Right kidney (tissue), 1 donor: ENCODE data around the gene PARD6G.
"Not testable (repeated sequence)": the region's sequence is repeated elsewhere in the genome, so short reads cannot be mapped to it uniquely, and the experiment has no call there.

Experiments used
- DNase-seq: peaks from one replicate; pipeline ENCODE4 v3.0.0-alpha.2; 2016

PARD6G gene

DNA sequence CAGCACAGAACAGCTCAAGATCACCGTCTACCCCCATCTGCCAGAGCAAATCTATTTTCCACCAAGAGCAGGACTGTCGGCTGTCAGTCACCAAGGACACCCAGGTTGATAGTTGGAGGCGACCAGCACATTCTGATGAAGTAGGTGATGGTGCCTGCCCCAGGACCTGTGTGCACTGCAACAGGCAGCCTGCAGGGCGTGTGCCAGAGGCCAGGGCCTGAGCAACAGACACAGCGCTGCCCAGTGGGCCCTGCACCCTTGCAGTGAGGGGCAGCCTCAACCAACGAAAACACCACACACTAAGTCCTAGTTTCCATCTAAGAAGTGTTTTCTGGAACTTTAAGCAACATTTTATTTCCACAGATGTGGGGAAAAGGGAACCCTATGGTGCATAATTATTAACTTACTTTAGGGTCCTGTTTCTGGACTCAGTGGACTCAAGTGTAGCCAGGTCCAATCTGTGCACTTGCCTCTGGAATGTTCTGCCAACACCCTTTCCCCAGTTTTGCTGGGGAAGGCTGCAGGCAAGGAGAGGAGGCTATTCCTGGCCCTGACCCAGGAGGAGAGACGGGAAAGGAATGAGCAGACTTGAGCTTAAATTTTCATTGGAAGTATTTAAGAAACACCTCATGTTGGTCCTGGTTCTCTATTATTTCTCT is 76.8 kb downstream of the PARD6G start:
- DNase-seq, result no peak

DNA sequence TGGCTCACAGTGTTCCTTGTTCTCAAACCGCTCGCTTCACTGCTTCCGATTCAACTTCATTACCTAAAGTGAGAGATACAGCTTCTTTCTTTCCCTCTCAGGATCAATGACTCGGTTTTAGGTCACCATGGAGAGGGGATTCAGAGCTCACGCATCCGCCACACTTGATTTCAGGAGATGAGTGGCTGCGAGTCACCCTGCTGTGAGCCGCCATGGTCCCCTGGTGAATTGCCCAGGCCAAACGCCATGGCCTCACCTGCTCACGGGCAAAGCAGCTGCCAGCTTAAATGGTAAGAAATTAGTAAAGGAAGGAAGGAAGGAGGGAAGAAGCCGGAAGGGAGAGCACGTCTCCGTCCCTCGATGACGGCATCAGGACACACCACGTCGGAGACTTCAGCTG is 77.7 kb downstream of the PARD6G start:
- DNase-seq, result no peak

GRCh38 chr18:80168982-80169381 is 78.3 kb downstream of the PARD6G start:
- DNase-seq, result no peak

- DNase-seq, result no peak
These were observed 79.0 kb downstream of the PARD6G start for GRCh38 chr18:80168346-80168745.

DNA sequence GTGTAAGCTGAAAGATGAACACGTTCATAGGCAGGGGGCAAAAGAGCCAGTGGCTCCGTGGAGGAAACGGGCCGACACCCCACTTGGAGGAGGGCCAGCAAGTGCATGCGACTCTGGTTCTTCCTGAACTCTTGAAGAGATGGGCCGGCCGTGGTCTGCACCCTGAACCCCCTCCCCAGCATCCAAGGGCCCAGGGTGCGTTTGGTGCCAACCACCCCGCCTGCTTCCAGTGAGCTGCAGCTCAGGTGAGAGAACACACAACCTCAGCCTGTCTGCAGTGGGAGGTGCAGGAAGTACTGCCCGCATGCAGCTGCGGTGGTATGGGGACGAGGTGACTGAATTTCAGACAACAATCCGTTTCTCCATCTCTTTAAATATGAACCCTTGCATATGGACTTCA is 79.4 kb downstream of the PARD6G start:
- no peak for DNase-seq

DNA sequence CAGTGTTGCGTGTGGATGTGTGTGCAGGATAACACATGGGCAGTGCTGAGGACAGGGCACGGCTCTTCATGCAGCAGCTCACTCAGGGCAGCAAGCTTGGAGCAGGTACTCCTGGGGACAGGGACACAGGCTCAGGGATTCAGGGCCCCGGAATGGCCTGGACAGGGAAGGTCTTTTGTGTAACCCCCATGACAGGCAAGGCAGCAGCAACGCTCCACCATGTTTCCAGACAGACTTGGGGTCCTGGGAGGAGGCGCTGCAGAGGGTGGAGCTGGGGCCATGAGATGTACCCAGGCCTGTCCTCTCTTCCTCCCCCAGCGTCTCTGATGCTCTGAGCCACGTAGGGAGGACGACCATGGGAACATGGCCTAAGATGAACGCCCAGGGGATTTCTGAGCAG is 80.0 kb downstream of the PARD6G start:
- DNase-seq, result no peak

DNA sequence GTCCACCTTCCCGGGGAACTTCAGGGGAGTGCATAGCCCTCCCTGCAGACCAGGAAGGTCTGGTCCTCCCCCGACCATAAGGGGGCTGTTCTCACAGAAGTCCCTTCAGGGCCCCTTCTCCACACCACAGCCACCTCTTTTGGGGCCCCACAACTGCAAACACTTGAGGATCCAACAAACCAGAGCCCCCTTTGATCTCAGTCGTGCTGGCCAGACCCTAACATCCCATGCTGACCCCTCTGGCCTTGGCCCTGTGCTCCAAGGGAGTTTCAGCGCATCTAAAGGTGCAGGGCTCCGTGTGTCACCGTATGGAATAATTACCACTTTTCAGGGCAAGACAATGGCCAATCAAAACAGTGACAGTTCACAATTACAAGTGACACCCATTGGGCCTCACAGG is 80.6 kb downstream of the PARD6G start:
- no peak for DNase-seq

GRCh38 chr18:80166240-80166639 is 81.1 kb downstream of the PARD6G start:
- no peak for DNase-seq

- DNase-seq, result not testable (repeated sequence)
These were observed 82.5 kb downstream of the PARD6G start for GRCh38 chr18:80164727-80165355.

GRCh38 chr18:80163183-80163582 is 84.1 kb downstream of the PARD6G start:
- DNase-seq, result no peak

DNA sequence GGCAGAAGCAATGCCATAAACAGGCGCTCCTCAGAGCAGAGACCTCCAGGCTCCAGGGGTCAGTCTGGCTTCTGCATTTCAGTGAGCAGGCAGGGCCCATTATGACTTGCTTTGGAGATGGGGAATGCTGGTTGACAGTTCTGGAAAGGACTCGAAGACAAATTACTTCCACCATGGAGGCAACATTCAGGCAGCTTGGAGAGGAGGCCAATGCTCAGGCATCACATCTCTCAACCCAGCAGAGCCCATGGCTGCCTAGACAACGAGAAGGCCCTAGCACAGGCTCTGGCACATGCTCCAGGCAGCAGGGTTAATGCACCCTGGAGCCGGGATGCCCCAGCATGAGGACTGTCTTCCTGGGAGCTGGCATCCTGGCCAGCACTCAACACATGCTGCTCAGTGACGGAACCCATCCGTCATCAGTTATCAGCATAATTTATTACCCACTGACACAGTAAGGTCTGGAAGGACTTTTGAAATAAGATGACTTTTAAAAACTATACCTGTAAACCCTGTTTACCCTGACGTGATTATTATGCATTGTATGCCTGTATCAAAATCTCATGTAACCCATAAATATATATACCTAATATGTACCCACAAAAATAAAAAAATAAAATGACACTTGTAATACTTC is 85.4 kb downstream of the PARD6G start:
- no peak for DNase-seq

DNA sequence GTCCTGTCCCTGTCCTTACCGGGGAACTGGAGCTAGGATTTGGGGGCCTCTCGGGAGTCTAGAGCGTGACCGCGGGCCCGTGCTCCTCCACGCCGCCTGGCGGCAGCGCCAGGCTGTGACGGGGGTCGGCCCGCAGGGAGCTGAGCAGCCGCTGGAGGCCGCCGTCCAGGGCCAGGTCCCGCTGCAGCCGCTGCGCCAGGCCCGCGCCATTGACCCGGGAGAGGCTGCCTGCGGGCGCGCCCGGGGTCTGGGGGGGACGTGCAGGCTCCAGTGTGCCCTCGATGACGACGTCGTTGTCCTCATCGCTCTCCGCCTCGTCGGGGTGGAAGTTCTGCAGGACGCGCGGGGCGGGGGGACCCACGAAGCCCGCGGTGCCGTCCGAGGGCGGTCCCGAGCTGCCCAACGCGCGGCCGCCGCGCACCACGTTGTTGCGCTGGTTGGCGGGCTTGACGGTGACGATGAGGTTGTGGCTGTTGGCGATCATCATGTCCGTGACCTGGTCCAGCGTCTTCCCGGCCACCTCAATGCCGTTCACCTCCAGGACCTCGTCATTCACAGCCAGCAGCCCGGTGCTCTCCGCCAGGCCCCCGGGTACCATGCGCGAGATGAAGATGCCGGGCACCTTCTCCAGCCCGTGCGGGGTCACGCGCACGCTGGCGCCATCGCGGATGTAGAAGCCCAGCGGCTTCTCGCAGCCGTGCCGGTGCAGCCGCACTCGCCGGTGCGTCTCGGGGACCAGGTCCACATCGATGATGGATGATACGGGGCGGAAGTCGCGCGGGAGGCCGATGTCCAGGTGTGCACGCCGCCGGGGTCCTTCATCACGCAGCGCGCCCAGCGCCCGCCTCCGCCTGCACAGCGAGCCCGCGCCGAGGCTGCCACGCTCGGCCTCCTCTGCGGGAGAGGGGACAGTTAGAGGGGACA is 87.3 kb downstream of the PARD6G start:
- peak; percentile 54 for DNase-seq

GRCh38 chr18:80158365-80158764 is 88.9 kb downstream of the PARD6G start:
- no peak for DNase-seq

- DNase-seq, result peak; percentile 36
These were observed 89.5 kb downstream of the PARD6G start for GRCh38 chr18:80157708-80158343.

DNA sequence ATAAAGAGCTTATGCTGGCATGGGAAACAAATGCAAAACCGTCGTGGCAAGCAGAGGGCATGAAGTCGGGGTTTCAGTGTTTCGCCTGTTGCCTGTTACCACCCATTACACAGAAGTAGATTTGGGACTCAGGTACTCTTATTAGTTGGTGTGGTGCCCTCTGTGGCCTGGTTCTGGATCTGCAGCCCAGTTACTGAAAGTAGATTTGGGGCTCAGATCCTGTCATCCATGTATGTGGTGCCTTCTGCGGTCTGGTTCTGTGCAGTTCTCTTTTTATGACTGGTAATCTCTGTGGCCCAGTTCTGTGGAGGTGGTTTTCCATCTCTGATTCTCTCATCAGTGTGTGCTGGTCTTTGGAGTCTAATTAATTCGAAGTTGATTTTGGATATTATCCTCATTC is 93.0 kb downstream of the PARD6G start:
- no peak for DNase-seq

DNA sequence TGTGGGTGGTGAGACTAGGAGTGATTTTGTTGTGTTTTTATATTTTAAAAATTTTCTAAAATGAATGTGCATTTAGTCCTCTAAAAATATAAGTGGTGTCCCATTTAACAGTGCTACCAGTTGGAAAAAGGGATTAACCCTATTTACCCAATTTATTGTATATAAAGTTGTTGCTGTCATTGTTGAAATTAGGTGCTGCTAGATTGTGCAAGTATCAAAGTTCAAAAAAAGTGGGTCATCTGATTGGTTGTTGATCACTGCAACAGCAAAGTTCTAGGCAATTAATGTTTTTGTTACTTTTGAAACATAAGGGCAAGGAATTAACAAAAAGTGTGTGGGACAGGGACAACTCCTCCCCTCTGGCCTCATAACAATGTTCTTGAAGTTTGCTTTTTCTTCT is 97.6 kb downstream of the PARD6G start:
- DNase-seq, result no peak

- DNase-seq, result no peak
These were observed 98.8 kb downstream of the PARD6G start for GRCh38 chr18:80148326-80149199.

GRCh38 chr18:80147418-80148325 is 99.6 kb downstream of the PARD6G start:
- peak; percentile 90 for DNase-seq

DNA sequence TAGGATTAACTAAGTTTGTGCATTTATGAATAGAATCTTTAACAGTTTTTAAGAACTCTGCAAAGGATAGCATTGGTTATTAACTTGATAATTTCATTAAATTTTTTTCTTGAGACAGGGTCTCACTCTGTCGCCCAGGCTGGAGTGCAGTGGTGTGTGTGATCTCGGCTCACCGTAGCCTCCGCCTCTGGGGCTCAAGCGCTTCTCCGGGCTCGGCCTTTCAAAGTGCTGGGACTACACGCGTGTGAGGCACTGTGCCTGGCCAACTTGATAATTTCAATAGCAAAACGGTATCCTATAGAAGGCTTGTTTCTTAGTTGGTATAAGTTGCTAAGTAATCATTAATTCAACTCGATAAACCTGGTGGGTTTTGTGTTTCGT is 100.3 kb downstream of the PARD6G start:
- DNase-seq, result no peak

- no peak for DNase-seq
These were observed 102.0 kb downstream of the PARD6G start for GRCh38 chr18:80145196-80145804.
